PC-3 (cell line): ENCODE measurements around the gene ARSB. TPM values are rescaled to one million over a fixed set of nuclear protein-coding genes. Genes with fewer than 3 reads are reported as not detected.

Experiments used
- ATAC-seq: fragments of 200-7000 bp; cut with Tn5 transposase; 2 replicates; pipeline ENCODE4 v1.9.1; 2020; ENCODE audit warnings: mild to moderate bottlenecking, moderate library complexity
- BruUV-seq: library from RNA; stranded (reverse); fragments of 400-500 nt; replicated peaks from 2 replicates; lab custom pipeline; 2021; lab: Mats Ljungman, UMichigan
- CTCF ChIA-PET: fragments of 300-600 bp; sonication (Branson Sonifier 250); formaldehyde crosslinking; loops from one replicate; lab custom pipeline; 2022; ENCODE audit warnings: antibody characterized with exemption; lab: Charles Lee
- POLR2A ChIA-PET: fragments of 300-600 bp; sonication (Branson Sonifier 250); formaldehyde crosslinking; loops from one replicate; lab custom pipeline; 2022; ENCODE audit warnings: antibody characterized with exemption; ENCODE audit not compliant: unreplicated experiment; lab: Charles Lee
- DNase-seq: peaks from one replicate; pipeline ENCODE4 v3.0.0-alpha.2; 2015
- H2AFZ ChIP-seq: fragments of 300-600 bp; sonication (generic); 2 replicates; pipeline ENCODE4 v1.6.0; 2016; ENCODE audit warnings: antibody characterized with exemption, low read length
- H3F3A ChIP-seq: fragments of 300-600 bp; sonication (generic); one replicate; pipeline ENCODE4 v1.6.0; 2017; ENCODE audit warnings: antibody characterized with exemption, low read length, control low read depth, mild to moderate bottlenecking; ENCODE audit not compliant: unreplicated experiment
- H3K27ac ChIP-seq: fragments of 300-600 bp; sonication (generic); 2 replicates; pipeline ENCODE4 v1.5.1; 2016; ENCODE audit warnings: mild to moderate bottlenecking, low read length
- H3K27me3 ChIP-seq: fragments of 300-600 bp; sonication (generic); 2 replicates; pipeline ENCODE4 v1.6.1; 2016; ENCODE audit warnings: low read length, mixed read lengths
- H3K36me3 ChIP-seq: fragments of 300-600 bp; sonication (generic); 2 replicates; pipeline ENCODE4 v1.6.1; 2016; ENCODE audit warnings: low read depth, mixed run types, low read length, mixed read lengths
- H3K4me1 ChIP-seq: fragments of 300-600 bp; sonication (generic); 2 replicates; pipeline ENCODE4 v1.5.1; 2016; ENCODE audit warnings: low read length; ENCODE audit not compliant: insufficient read depth
- H3K4me2 ChIP-seq: fragments of 300-600 bp; sonication (generic); 2 replicates; pipeline ENCODE4 v1.6.0; 2016; ENCODE audit warnings: low read length
- H3K4me3 ChIP-seq: fragments of 300-600 bp; sonication (generic); 2 replicates; pipeline ENCODE4 v1.5.1; 2016; ENCODE audit warnings: mild to moderate bottlenecking, low read length, mixed read lengths
- H3K79me2 ChIP-seq: fragments of 300-600 bp; sonication (generic); 2 replicates; pipeline ENCODE4 v1.6.1; 2017; ENCODE audit warnings: low read length, mixed read lengths
- H3K9ac ChIP-seq: fragments of 300-600 bp; sonication (generic); 2 replicates; pipeline ENCODE4 v1.6.0; 2016; ENCODE audit warnings: mild to moderate bottlenecking, low read length
- H3K9me2 ChIP-seq: fragments of 300-600 bp; sonication (generic); replicated peaks from 2 replicates; pipeline ENCODE4 v1.6.1; 2016; ENCODE audit warnings: mixed run types, low read length, mixed read lengths
- H3K9me3 ChIP-seq: fragments of 300-600 bp; sonication (generic); 2 replicates; pipeline ENCODE4 v1.6.1; 2016; ENCODE audit warnings: low read length, mixed read lengths
- H4K20me1 ChIP-seq: fragments of 300-600 bp; sonication (generic); 2 replicates; pipeline ENCODE4 v1.6.1; 2016; ENCODE audit warnings: low read length, mixed read lengths
- EZH2 ChIP-seq: fragments of 300-600 bp; sonication (generic); IDR thresholded peaks from one replicate; pipeline ENCODE4 v1.6.1; 2017; ENCODE audit warnings: antibody characterized with exemption, mild to moderate bottlenecking, low read length; ENCODE audit not compliant: unreplicated experiment
- EZH2phosphoT487 ChIP-seq: fragments of 300-600 bp; sonication (generic); IDR thresholded peaks from 2 replicates; pipeline ENCODE4 v1.6.1; 2018; ENCODE audit warnings: mild to moderate bottlenecking, antibody characterized with exemption, low read length, borderline replicate concordance
- intact Hi-C: fragments of 100-400 bp; cut with micrococcal nuclease; formaldehyde crosslinking; loops from 2 replicates; pipeline ENCODE4 v1.9.0; 2023
- total RNA-seq: library from RNA; depleted of rRNA; stranded (reverse); fragments of >200 nt; gene quantifications from 2 replicates; pipeline ENCODE4 v1.2.3, GENCODE V29; 2014
- TF ChIP-seq, protein P1 (sequence below): fragments of 300-600 bp; sonication (generic); conservative IDR thresholded peaks from 2 replicates; pipeline ENCODE4 v1.5.1; 2017; ENCODE audit warnings: antibody characterized with exemption, low read depth, mild to moderate bottlenecking, low read length

The ARSB gene
- total RNA-seq, 1 experiment from 2014 or later, result 8.1 TPM

DNA sequence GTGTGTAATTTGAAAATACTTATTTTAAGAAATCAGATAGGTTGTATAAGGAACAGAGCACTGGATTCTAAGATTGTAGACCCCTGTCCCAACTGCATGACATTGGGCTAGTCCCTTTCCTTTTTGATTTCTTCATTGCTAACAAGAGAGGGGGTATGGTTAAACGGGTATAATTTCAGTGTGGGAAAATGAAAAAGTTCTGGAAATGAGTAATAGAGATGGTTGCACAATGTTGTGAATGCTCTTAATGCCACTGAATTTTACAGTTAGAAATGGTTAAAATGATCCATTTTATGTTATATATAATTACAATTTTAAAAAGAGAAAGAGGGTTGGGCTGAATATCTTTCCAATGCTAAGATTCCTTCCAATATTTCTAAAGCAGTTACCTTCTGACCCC is 233.2 kb downstream of the ARSB start:
- BruUV-seq, result no TSS peak
- TF ChIP-seq EZH2 (no peak), EZH2phosphoT487 (no peak)
- TF ChIP-seq, protein P1, sequence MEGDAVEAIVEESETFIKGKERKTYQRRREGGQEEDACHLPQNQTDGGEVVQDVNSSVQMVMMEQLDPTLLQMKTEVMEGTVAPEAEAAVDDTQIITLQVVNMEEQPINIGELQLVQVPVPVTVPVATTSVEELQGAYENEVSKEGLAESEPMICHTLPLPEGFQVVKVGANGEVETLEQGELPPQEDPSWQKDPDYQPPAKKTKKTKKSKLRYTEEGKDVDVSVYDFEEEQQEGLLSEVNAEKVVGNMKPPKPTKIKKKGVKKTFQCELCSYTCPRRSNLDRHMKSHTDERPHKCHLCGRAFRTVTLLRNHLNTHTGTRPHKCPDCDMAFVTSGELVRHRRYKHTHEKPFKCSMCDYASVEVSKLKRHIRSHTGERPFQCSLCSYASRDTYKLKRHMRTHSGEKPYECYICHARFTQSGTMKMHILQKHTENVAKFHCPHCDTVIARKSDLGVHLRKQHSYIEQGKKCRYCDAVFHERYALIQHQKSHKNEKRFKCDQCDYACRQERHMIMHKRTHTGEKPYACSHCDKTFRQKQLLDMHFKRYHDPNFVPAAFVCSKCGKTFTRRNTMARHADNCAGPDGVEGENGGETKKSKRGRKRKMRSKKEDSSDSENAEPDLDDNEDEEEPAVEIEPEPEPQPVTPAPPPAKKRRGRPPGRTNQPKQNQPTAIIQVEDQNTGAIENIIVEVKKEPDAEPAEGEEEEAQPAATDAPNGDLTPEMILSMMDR, result no peak

DNA sequence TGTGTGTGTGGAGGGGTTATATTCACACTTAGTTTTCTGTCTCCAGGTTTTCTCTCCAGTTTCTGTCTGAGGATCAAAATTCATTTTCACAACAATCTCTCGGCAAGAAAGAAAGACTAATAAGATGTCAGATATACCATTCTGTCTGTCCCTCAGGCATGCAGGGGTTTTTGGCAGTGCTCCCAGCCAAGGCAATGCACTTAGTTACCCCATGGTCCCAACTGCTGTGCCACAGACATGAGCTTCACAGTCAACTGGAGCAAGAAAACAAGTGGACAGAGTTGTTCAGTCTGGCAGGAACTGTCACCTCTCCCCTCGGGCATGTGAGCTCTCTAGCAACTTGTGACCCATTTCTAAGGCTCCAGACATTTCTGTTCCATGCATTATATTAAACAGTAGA is 234.8 kb downstream of the ARSB start:
- Histone ChIP-seq H3K79me2 (no peaks in the 10 kb centered on the region), H3K9me3 (no peaks in the 10 kb centered on the region), H3K4me2 (no peak overlapping the region), H3K4me3 (no peak overlapping the region), H3K27me3 (no peaks in the 10 kb centered on the region), H3F3A (no peaks in the 10 kb centered on the region), H3K4me1 (no peaks in the 10 kb centered on the region), H4K20me1 (no peaks in the 10 kb centered on the region), H3K9me2 (no peaks in the 10 kb centered on the region), H2AFZ (no peak overlapping the region), H3K9ac (no peak overlapping the region), H3K36me3 (no peaks in the 10 kb centered on the region), H3K27ac (no peak overlapping the region)
- CTCF ChIA-PET, result no interaction called here
- POLR2A ChIA-PET, result no interaction called here
- no TSS peak for BruUV-seq
- ATAC-seq, result no peak
- intact Hi-C loops, result no loop called here
- no peak for TF ChIP-seq EZH2
- DNase-seq, result no peak

More for the DNA sequence above, 233.2 kb downstream of the ARSB start:
- no peaks in the 10 kb centered on the region for H3K9me3 ChIP-seq
- no peaks in the 10 kb centered on the region for H3K27me3 ChIP-seq
- H3K4me2 ChIP-seq, result no peak overlapping the region
- CTCF ChIA-PET, result no interaction called here
- no peak overlapping the region for H3K9ac ChIP-seq
- H3F3A ChIP-seq, result no peaks in the 10 kb centered on the region
- H3K4me3 ChIP-seq, result no peak overlapping the region
- no peaks in the 10 kb centered on the region for H3K9me2 ChIP-seq
- H3K4me1 ChIP-seq, result peaks cover 14% of the 10 kb centered on the region
- no peaks in the 10 kb centered on the region for H4K20me1 ChIP-seq
- DNase-seq, result no peak
- ATAC-seq, result no peak
- intact Hi-C loops, result no loop called here
- no peak overlapping the region for H3K27ac ChIP-seq
- H2AFZ ChIP-seq, result no peak overlapping the region
- no peaks in the 10 kb centered on the region for H3K36me3 ChIP-seq
- H3K79me2 ChIP-seq, result no peaks in the 10 kb centered on the region
- POLR2A ChIA-PET, result no interaction called here

DNA sequence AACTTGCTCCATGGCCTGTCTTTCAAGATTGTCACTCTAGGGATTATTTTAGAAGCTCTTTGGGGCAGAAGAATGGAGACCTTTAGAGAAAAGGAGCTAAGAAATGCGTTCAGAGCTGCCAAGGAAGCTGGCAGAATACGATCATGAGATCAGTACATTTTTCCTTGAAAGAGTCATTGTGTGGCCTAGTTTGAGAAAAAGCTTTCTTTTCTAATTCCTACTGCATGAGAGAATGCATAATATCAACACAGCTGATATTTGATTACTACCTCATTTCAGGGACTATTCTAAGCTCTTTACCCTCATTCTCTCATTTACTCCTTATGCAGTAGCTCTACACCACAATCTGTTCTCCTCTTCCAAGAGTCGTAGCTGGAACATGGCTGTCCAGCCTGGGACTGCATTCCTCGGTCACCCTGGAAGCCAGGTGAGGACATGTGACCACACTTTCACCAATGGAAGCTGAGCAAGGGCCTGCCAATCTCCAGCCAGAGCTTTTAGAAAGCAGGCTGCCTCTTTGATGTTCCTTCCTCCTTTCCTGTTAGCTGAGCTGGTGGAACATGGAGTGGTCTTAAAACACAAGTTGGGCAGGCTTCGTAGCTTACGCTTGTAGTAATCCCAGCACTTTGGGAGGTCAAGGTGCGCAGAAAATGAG is 237.3 kb downstream of the ARSB start:
- H3K9ac ChIP-seq, result no peak overlapping the region
- no peaks in the 10 kb centered on the region for H3K79me2 ChIP-seq
- no peaks in the 10 kb centered on the region for H3K27me3 ChIP-seq
- intact Hi-C loops, result no loop called here
- no peaks in the 10 kb centered on the region for H3K9me2 ChIP-seq
- no peaks in the 10 kb centered on the region for H4K20me1 ChIP-seq
- CTCF ChIA-PET, result no interaction called here
- TF ChIP-seq, protein P1, result no peak
- TF ChIP-seq EZH2, result no peak
- TF ChIP-seq EZH2phosphoT487, result no peak
- no peak for ATAC-seq
- no peak for DNase-seq
- H3K4me3 ChIP-seq, result no peak overlapping the region
- no peaks in the 10 kb centered on the region for H3K9me3 ChIP-seq
- H3K4me2 ChIP-seq, result no peak overlapping the region
- H3K4me1 ChIP-seq, result no peaks in the 10 kb centered on the region
- BruUV-seq, result no TSS peak
- no peaks in the 10 kb centered on the region for H3F3A ChIP-seq
- POLR2A ChIA-PET, result no interaction called here
- no peaks in the 10 kb centered on the region for H3K36me3 ChIP-seq
- H3K27ac ChIP-seq, result no peak overlapping the region
- H2AFZ ChIP-seq, result no peak overlapping the region
